GM10248 (cell line): Measurements from ENCODE around the gene CEP57.
A peak's percentile ranks its signal among the peaks of the same experiment; 100 is the strongest.

Experiments used
- CTCF ChIA-PET: fragments of 300-600 bp; sonication (Branson Sonifier 250); formaldehyde crosslinking; extraction: SDS; loops from one replicate; lab custom pipeline; 2021; ENCODE audit warnings: antibody characterized with exemption; lab: Yijun Ruan, JAX
- POLR2A ChIA-PET: fragments of 350-650 bp; sonication (Branson Sonifier 250); formaldehyde crosslinking; extraction: SDS; loops from one replicate; lab custom pipeline; 2020; ENCODE audit warnings: antibody characterized with exemption; lab: Yijun Ruan, JAX
- DNase-seq: peaks from one replicate; pipeline ENCODE4 v3.0.0; 2012; ENCODE audit errors: extremely low spot score
- CTCF ChIP-seq: IDR thresholded peaks from 2 replicates; pipeline ENCODE4 v1.5.1; 2012; ENCODE audit warnings: mild to moderate bottlenecking, low read depth; ENCODE audit errors: extremely low read depth, missing control alignments, control extremely low read depth

The CEP57 gene

GRCh38 chr11:95829580-95830259 lies 39.4 kb downstream of the CEP57 start:
- CTCF ChIA-PET = interaction anchor here (0.9 to 1.6 kb wide), 4 partner anchors 15 to 564 kb away, joined by 3 to 6 read pairs (median 4); no protein-coding TSS in a partner anchor
- no peak for DNase-seq
- no peak for TF ChIP-seq CTCF
- POLR2A ChIA-PET = no interaction called here

GRCh38 chr11:95831198-95831883 lies 41.0 kb downstream of the CEP57 start:
- no peak for DNase-seq
- no peak for TF ChIP-seq CTCF
- ChIA-PET POLR2A (no interaction called here), CTCF (no interaction called here)

GRCh38 chr11:95832763-95833162 lies 42.5 kb downstream of the CEP57 start:
- ChIA-PET POLR2A (no interaction called here), CTCF (interaction anchor here (0.8 to 4.4 kb wide), 3 partner anchors 17 to 510 kb away, joined by 3 to 30 read pairs (median 5); partner anchors contain the start of gene MAML2)
- TF ChIP-seq CTCF = no peak
- DNase-seq = no peak

- ChIA-PET CTCF (interaction anchor here (1.0 to 4.4 kb wide), 3 partner anchors 16 to 560 kb away, joined by 3 to 30 read pairs (median 5); partner anchors contain the start of gene MAML2), POLR2A (no interaction called here)
- DNase-seq = no peak
- no peak for TF ChIP-seq CTCF
Observed at GRCh38 chr11:95833378-95833777, 43.1 kb downstream of the CEP57 start.

GRCh38 chr11:95835351-95835750 lies 45.1 kb downstream of the CEP57 start:
- ChIA-PET POLR2A (no interaction called here), CTCF (interaction anchor here (0.6 to 4.4 kb wide), 33 partner anchors 8 to 628 kb away, joined by 3 to 45 read pairs (median 5); partner anchors contain the start of genes MAML2 and MTMR2)
- no peak for DNase-seq
- TF ChIP-seq CTCF = no peak

GRCh38 chr11:95835768-95836488 lies 45.6 kb downstream of the CEP57 start:
- ChIA-PET CTCF (interaction anchor here (0.6 to 4.4 kb wide), 43 partner anchors 9 to 627 kb away, joined by 3 to 45 read pairs (median 4); partner anchors contain the start of genes MAML2 and MTMR2), POLR2A (no interaction called here)
- peak; percentile 89 for TF ChIP-seq CTCF
- peak; percentile 20 for DNase-seq
